HEK293 (cell line): ENCODE data around the gene MFSD1.

Experiments
- AEBP2 ChIP-seq: fragments of 450-650 bp; formaldehyde crosslinking; IDR thresholded peaks from 2 replicates; pipeline ENCODE4 v1.5.1; 2016; ENCODE audit warnings: missing biosample characterization, missing genetic modification characterization, borderline replicate concordance
- HOXA7 ChIP-seq: sonication (generic); formaldehyde crosslinking; IDR thresholded peaks from 2 replicates; pipeline ENCODE4 v1.8.1; 2022; ENCODE audit warnings: missing genetic modification reagents, borderline replicate concordance
- ZNF175 ChIP-seq: fragments of 450-650 bp; formaldehyde crosslinking; IDR thresholded peaks from 2 replicates; pipeline ENCODE4 v1.5.1; 2016; ENCODE audit warnings: missing biosample characterization, missing genetic modification characterization
- ZNF311 ChIP-seq: fragments of 450-650 bp; formaldehyde crosslinking; IDR thresholded peaks from 2 replicates; pipeline ENCODE4 v1.5.1; 2017; ENCODE audit warnings: missing biosample characterization, missing genetic modification characterization, borderline replicate concordance
- ZNF366 ChIP-seq: fragments of 450-650 bp; formaldehyde crosslinking; conservative IDR thresholded peaks from 2 replicates; pipeline ENCODE4 v1.5.1; 2016; ENCODE audit warnings: missing biosample characterization, missing genetic modification characterization
- ZNF391 ChIP-seq: fragments of 450-650 bp; formaldehyde crosslinking; IDR thresholded peaks from 2 replicates; pipeline ENCODE4 v1.5.1; 2016; ENCODE audit warnings: low read depth, missing biosample characterization, missing genetic modification characterization, borderline replicate concordance
- ZNF510 ChIP-seq: fragments of 450-650 bp; formaldehyde crosslinking; IDR thresholded peaks from 2 replicates; pipeline ENCODE4 v1.5.1; 2018; ENCODE audit warnings: mild to moderate bottlenecking, missing genetic modification characterization, missing biosample characterization; ENCODE audit not compliant: insufficient replicate concordance
- ZNF561 ChIP-seq: fragments of 450-650 bp; IDR thresholded peaks from 2 replicates; pipeline ENCODE4 v1.5.1; 2018; ENCODE audit warnings: missing biosample characterization, missing genetic modification characterization, borderline replicate concordance
- ZNF571 ChIP-seq: fragments of 450-650 bp; formaldehyde crosslinking; IDR thresholded peaks from 2 replicates; pipeline ENCODE4 v1.5.0; 2017; ENCODE audit warnings: missing biosample characterization, missing genetic modification characterization
- ZNF654 ChIP-seq: fragments of 450-650 bp; formaldehyde crosslinking; IDR thresholded peaks from 2 replicates; pipeline ENCODE4 v1.5.1; 2016; ENCODE audit warnings: low read depth, missing biosample characterization, missing genetic modification characterization
- ZNF837 ChIP-seq: fragments of 450-650 bp; formaldehyde crosslinking; IDR thresholded peaks from 2 replicates; pipeline ENCODE4 v1.5.1; 2016; ENCODE audit warnings: missing biosample characterization, missing genetic modification characterization
- TF ChIP-seq, protein P1 (sequence below): fragments of 450-650 bp; formaldehyde crosslinking; IDR thresholded peaks from 2 replicates; pipeline ENCODE4 v1.5.1; 2016; ENCODE audit warnings: missing biosample characterization, missing genetic modification characterization
- TF ChIP-seq, protein P2 (sequence below): fragments of 450-650 bp; formaldehyde crosslinking; IDR thresholded peaks from 2 replicates; pipeline ENCODE4 v1.5.1; 2016; ENCODE audit warnings: missing biosample characterization, missing genetic modification characterization, low read depth
- TF ChIP-seq, protein P3 (sequence below): fragments of 450-650 bp; formaldehyde crosslinking; IDR thresholded peaks from 2 replicates; pipeline ENCODE4 v1.5.1; 2016; ENCODE audit warnings: missing biosample characterization, missing genetic modification characterization, borderline replicate concordance

- no peak for TF ChIP-seq ZNF571 (tag by site-specific recombination)
- no peak for TF ChIP-seq ZNF175 (tag by site-specific recombination)
- TF ChIP-seq, protein P1, sequence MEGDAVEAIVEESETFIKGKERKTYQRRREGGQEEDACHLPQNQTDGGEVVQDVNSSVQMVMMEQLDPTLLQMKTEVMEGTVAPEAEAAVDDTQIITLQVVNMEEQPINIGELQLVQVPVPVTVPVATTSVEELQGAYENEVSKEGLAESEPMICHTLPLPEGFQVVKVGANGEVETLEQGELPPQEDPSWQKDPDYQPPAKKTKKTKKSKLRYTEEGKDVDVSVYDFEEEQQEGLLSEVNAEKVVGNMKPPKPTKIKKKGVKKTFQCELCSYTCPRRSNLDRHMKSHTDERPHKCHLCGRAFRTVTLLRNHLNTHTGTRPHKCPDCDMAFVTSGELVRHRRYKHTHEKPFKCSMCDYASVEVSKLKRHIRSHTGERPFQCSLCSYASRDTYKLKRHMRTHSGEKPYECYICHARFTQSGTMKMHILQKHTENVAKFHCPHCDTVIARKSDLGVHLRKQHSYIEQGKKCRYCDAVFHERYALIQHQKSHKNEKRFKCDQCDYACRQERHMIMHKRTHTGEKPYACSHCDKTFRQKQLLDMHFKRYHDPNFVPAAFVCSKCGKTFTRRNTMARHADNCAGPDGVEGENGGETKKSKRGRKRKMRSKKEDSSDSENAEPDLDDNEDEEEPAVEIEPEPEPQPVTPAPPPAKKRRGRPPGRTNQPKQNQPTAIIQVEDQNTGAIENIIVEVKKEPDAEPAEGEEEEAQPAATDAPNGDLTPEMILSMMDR: no peak
- no peak for TF ChIP-seq AEBP2
- TF ChIP-seq ZNF391: no peak
- TF ChIP-seq, protein P2, sequence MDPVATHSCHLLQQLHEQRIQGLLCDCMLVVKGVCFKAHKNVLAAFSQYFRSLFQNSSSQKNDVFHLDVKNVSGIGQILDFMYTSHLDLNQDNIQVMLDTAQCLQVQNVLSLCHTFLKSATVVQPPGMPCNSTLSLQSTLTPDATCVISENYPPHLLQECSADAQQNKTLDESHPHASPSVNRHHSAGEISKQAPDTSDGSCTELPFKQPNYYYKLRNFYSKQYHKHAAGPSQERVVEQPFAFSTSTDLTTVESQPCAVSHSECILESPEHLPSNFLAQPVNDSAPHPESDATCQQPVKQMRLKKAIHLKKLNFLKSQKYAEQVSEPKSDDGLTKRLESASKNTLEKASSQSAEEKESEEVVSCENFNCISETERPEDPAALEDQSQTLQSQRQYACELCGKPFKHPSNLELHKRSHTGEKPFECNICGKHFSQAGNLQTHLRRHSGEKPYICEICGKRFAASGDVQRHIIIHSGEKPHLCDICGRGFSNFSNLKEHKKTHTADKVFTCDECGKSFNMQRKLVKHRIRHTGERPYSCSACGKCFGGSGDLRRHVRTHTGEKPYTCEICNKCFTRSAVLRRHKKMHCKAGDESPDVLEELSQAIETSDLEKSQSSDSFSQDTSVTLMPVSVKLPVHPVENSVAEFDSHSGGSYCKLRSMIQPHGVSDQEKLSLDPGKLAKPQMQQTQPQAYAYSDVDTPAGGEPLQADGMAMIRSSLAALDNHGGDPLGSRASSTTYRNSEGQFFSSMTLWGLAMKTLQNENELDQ (tag by site-specific recombination): no peak
- TF ChIP-seq ZNF654 (tag by site-specific recombination): no peak
- no peak for TF ChIP-seq ZNF366 (tag by site-specific recombination)
- TF ChIP-seq ZNF561: no peak
- TF ChIP-seq HOXA7 (CRISPR knock-in tag): no peak
- TF ChIP-seq ZNF837 (tag by site-specific recombination): no peak
- no peak for TF ChIP-seq ZNF311 (tag by site-specific recombination)
- no peak for TF ChIP-seq ZNF510 (tag by site-specific recombination)
- TF ChIP-seq, protein P3, sequence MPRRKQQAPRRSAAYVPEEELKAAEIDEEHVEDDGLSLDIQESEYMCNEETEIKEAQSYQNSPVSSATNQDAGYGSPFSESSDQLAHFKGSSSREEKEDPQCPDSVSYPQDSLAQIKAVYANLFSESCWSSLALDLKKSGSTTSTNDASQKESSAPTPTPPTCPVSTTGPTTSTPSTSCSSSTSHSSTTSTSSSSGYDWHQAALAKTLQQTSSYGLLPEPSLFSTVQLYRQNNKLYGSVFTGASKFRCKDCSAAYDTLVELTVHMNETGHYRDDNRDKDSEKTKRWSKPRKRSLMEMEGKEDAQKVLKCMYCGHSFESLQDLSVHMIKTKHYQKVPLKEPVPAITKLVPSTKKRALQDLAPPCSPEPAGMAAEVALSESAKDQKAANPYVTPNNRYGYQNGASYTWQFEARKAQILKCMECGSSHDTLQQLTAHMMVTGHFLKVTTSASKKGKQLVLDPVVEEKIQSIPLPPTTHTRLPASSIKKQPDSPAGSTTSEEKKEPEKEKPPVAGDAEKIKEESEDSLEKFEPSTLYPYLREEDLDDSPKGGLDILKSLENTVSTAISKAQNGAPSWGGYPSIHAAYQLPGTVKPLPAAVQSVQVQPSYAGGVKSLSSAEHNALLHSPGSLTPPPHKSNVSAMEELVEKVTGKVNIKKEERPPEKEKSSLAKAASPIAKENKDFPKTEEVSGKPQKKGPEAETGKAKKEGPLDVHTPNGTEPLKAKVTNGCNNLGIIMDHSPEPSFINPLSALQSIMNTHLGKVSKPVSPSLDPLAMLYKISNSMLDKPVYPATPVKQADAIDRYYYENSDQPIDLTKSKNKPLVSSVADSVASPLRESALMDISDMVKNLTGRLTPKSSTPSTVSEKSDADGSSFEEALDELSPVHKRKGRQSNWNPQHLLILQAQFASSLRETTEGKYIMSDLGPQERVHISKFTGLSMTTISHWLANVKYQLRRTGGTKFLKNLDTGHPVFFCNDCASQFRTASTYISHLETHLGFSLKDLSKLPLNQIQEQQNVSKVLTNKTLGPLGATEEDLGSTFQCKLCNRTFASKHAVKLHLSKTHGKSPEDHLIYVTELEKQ: no peak
Measured at GRCh38 chr3:158762701-158763100, 39.2 kb upstream of the MFSD1 start.
